H1 (cell line): ENCODE results near the gene TNFAIP8L3. TPM values are rescaled to one million over a fixed set of nuclear protein-coding genes. Genes with fewer than 3 reads are reported as not detected.

Experiments used
- CTCF ChIA-PET: fragments of 300-600 bp; sonication (Branson Sonifier 250); formaldehyde crosslinking; loops from one replicate; lab custom pipeline; 2021; ENCODE audit not compliant: partially characterized antibody; lab: Charles Lee
- POLR2A ChIA-PET: fragments of 300-600 bp; sonication (Branson Sonifier 250); formaldehyde crosslinking; loops from one replicate; lab custom pipeline; 2021; ENCODE audit warnings: inconsistent platforms; ENCODE audit not compliant: partially characterized antibody; lab: Charles Lee
- DNase-seq, 2 experiments: peaks; one replicate each; pipeline versions ENCODE4 v3.0.0 to v3.0.0-alpha.2; 2010 to 2022; ENCODE audit warnings: low spot score in 2 of 2, low read depth in 1 of 2, mixed read lengths in 1 of 2
- FAIRE-seq: peaks from 2 replicates; lab custom pipeline; 2011; peaks lifted over from hg19 to GRCh38; lab: Jason Lieb, UNC
- H2AFZ ChIP-seq: 2 replicates; pipeline ENCODE4 v1.8.1; 2012; ENCODE audit warnings: low read length, inconsistent platforms
- H2AK5ac ChIP-seq: 2 replicates; pipeline ENCODE4 v1.6.1; 2013; ENCODE audit warnings: low read depth, low read length
- H2BK120ac ChIP-seq: replicated peaks from 2 replicates; pipeline ENCODE3; 2013; ENCODE audit warnings: low read depth, low read length, inconsistent platforms
- H2BK12ac ChIP-seq: 2 replicates; pipeline ENCODE4 v1.6.1; 2013; ENCODE audit warnings: low read depth, low read length
- H2BK15ac ChIP-seq: 2 replicates; pipeline ENCODE4 v1.6.1; 2013; ENCODE audit warnings: low read length
- H2BK20ac ChIP-seq: 2 replicates; pipeline ENCODE4 v1.6.1; 2013; ENCODE audit warnings: low read length
- H2BK5ac ChIP-seq: 2 replicates; pipeline ENCODE4 v1.6.1; 2013; ENCODE audit warnings: low read depth, low read length
- H3K14ac ChIP-seq: 2 replicates; pipeline ENCODE4 v1.6.1; 2013; ENCODE audit warnings: inconsistent platforms; ENCODE audit not compliant: insufficient read length
- H3K18ac ChIP-seq: 2 replicates; pipeline ENCODE4 v1.6.1; 2013; ENCODE audit warnings: low read length; ENCODE audit errors: extremely low read depth
- H3K23ac ChIP-seq: 2 replicates; pipeline ENCODE4 v1.6.1; 2013; ENCODE audit warnings: inconsistent platforms; ENCODE audit not compliant: insufficient read length
- H3K23me2 ChIP-seq: 2 replicates; pipeline ENCODE4 v1.6.1; 2013; ENCODE audit warnings: low read depth, low read length
- H3K27ac ChIP-seq: 2 replicates; pipeline ENCODE4 v1.6.1; 2011; ENCODE audit warnings: low read depth, low read length, inconsistent platforms
- H3K27me3 ChIP-seq, 4 experiments: replicated peaks in 1 of 4; 1 replicate in 1 of 4; 2 replicates in 3 of 4; pipeline versions ENCODE4 v1.6.1 to v1.8.1; 2011 to 2013; ENCODE audit warnings: low read length in 3 of 4, mild to moderate bottlenecking in 3 of 4, inconsistent platforms in 2 of 4, mixed read lengths in 2 of 4, moderate library complexity in 1 of 4; ENCODE audit not compliant: control insufficient read depth in 3 of 4, insufficient read depth in 3 of 4; ENCODE audit errors: extremely low read depth in 1 of 4
- H3K36me3 ChIP-seq, 4 experiments: 2 replicates each; pipeline versions ENCODE4 v1.6.1 to v1.8.1; 2011 to 2013; ENCODE audit warnings: mild to moderate bottlenecking in 4 of 4, low read length in 3 of 4, moderate library complexity in 2 of 4, control low read depth in 1 of 4, inconsistent platforms in 1 of 4; ENCODE audit not compliant: insufficient read depth in 4 of 4, control insufficient read depth in 2 of 4
- H3K4ac ChIP-seq: replicated peaks from 2 replicates; pipeline ENCODE3; 2013; ENCODE audit warnings: low read length, low read depth, mixed read lengths, inconsistent platforms; ENCODE audit not compliant: insufficient read length
- H3K4me1 ChIP-seq, 4 experiments: replicated peaks in 1 of 4; 1 replicate in 1 of 4; 2 replicates in 3 of 4; pipeline versions ENCODE4 v1.6.1 to v1.8.1; 2011 to 2013; ENCODE audit warnings: low read length in 3 of 4, inconsistent platforms in 2 of 4, mixed read lengths in 1 of 4; ENCODE audit not compliant: insufficient read depth in 4 of 4, control insufficient read depth in 3 of 4
- H3K4me2 ChIP-seq, 2 experiments: 2 replicates each; pipeline versions ENCODE4 v1.6.1 to v1.8.1; 2011 to 2013; ENCODE audit warnings: low read depth in 2 of 2, low read length in 2 of 2, control low read depth in 1 of 2, inconsistent platforms in 1 of 2, mild to moderate bottlenecking in 1 of 2; ENCODE audit not compliant: insufficient read depth in 1 of 2
- H3K4me3 ChIP-seq, 4 experiments: fragments of 200-600, 300-600 bp in 1 of 4; sonication (generic), shearing (Covaris generic), sonication (Bioruptor Twin) in 1 of 4; 2 replicates each; pipeline versions ENCODE4 v1.5.1 to v1.8.1; 2011 to 2016; ENCODE audit warnings: low read length in 4 of 4, low read depth in 3 of 4, control low read depth in 2 of 4, inconsistent platforms in 2 of 4, mild to moderate bottlenecking in 2 of 4, mixed read lengths in 1 of 4, moderate library complexity in 1 of 4; ENCODE audit not compliant: insufficient read depth in 2 of 4; ENCODE audit errors: extremely low read depth in 1 of 4
- H3K56ac ChIP-seq: replicated peaks from 2 replicates; pipeline ENCODE3; 2013; ENCODE audit warnings: low read depth, mild to moderate bottlenecking, mixed read lengths, low read length, inconsistent platforms; ENCODE audit not compliant: insufficient read length
- H3K79me1 ChIP-seq: 2 replicates; pipeline ENCODE4 v1.6.1; 2013; ENCODE audit warnings: low read depth, low read length, control low read depth
- H3K79me2 ChIP-seq, 2 experiments: 2 replicates each; pipeline versions ENCODE4 v1.6.1 to v1.8.1; 2012 to 2013; ENCODE audit warnings: low read length in 2 of 2, mild to moderate bottlenecking in 2 of 2, inconsistent platforms in 1 of 2; ENCODE audit not compliant: insufficient read depth in 2 of 2, control insufficient read depth in 1 of 2
- H3K9ac ChIP-seq, 4 experiments: replicated peaks in 1 of 4; 1 replicate in 1 of 4; 2 replicates in 3 of 4; pipeline versions ENCODE4 v1.6.1 to v1.8.1; 2011 to 2013; ENCODE audit warnings: low read depth in 3 of 4, low read length in 3 of 4, control low read depth in 2 of 4, mild to moderate bottlenecking in 2 of 4, moderate library complexity in 2 of 4, inconsistent platforms in 1 of 4; ENCODE audit errors: extremely low read depth in 1 of 4
- H3K9me3 ChIP-seq, 2 experiments: 2 replicates each; pipeline versions ENCODE4 v1.6.1 to v1.8.1; 2012 to 2013; ENCODE audit warnings: mild to moderate bottlenecking in 2 of 2, moderate library complexity in 2 of 2, control low read depth in 1 of 2, inconsistent platforms in 1 of 2, low read depth in 1 of 2, low read length in 1 of 2, mixed read lengths in 1 of 2; ENCODE audit not compliant: insufficient read depth in 2 of 2
- H4K20me1 ChIP-seq, 2 experiments: replicated peaks in 1 of 2; 2 replicates each; pipeline versions ENCODE3 to v1.8.1; 2011 to 2013; ENCODE audit warnings: inconsistent platforms in 2 of 2, low read length in 2 of 2, mild to moderate bottlenecking in 1 of 2; ENCODE audit not compliant: insufficient read depth in 2 of 2, control insufficient read depth in 1 of 2
- H4K5ac ChIP-seq: 2 replicates; pipeline ENCODE4 v1.6.1; 2013; ENCODE audit warnings: low read length, low read depth, mixed read lengths, inconsistent platforms; ENCODE audit not compliant: insufficient read length
- H4K8ac ChIP-seq: 2 replicates; pipeline ENCODE4 v1.8.0; 2013; ENCODE audit warnings: mild to moderate bottlenecking, moderate library complexity, low read length, inconsistent platforms; ENCODE audit not compliant: insufficient read depth; ENCODE audit errors: extremely low read depth
- H4K91ac ChIP-seq: replicated peaks from 2 replicates; pipeline ENCODE3; 2013; ENCODE audit warnings: low read length, mixed read lengths, inconsistent platforms; ENCODE audit not compliant: insufficient read length
- ASH2L ChIP-seq: fragments of 200-600, 300-600 bp; sonication (generic); IDR thresholded peaks from one replicate; pipeline ENCODE4 v1.7.1; 2017; ENCODE audit warnings: low read length
- BACH1 ChIP-seq: IDR thresholded peaks from 2 replicates; pipeline ENCODE4 v1.6.1; 2012; ENCODE audit warnings: low read length, improper control_type of control experiment
- CEBPB ChIP-seq: IDR thresholded peaks from 2 replicates; pipeline ENCODE4 v1.6.1; 2012; ENCODE audit warnings: low read depth, low read length
- EZH2 ChIP-seq: fragments of 200-600 bp; sonication (generic); IDR thresholded peaks from 2 replicates; pipeline ENCODE4 v1.7.1; 2012; ENCODE audit warnings: low read depth, mild to moderate bottlenecking, moderate library complexity, low read length, inconsistent platforms; ENCODE audit not compliant: severe bottlenecking
- FOSL1 ChIP-seq: IDR thresholded peaks from 2 replicates; pipeline ENCODE4 v1.6.1; 2011; ENCODE audit warnings: mild to moderate bottlenecking, low read depth, low read length, moderate library complexity; ENCODE audit not compliant: insufficient read depth
- GTF2F1 ChIP-seq: IDR thresholded peaks from 2 replicates; pipeline ENCODE4 v1.6.1; 2012; ENCODE audit warnings: low read depth, low read length, improper control_type of control experiment, borderline replicate concordance
- KDM1A ChIP-seq: fragments of 200-600, 300-600 bp; sonication (generic); IDR thresholded peaks from 2 replicates; pipeline ENCODE4 v1.7.1; 2016; ENCODE audit warnings: mild to moderate bottlenecking, low read length, borderline replicate concordance
- NANOG ChIP-seq: IDR thresholded peaks from 2 replicates; pipeline ENCODE4 v1.6.1; 2011; ENCODE audit warnings: low read length, low read depth, mild to moderate bottlenecking, inconsistent platforms; ENCODE audit not compliant: insufficient read depth, poor library complexity, severe bottlenecking
- RBBP5 ChIP-seq: IDR thresholded peaks from 2 replicates; pipeline ENCODE4 v1.7.1; 2012; ENCODE audit warnings: low read depth, mild to moderate bottlenecking, inconsistent platforms, low read length, moderate library complexity, borderline replicate concordance
- RNF2 ChIP-seq: fragments of 200-900, 300-1000 bp; sonication (generic); IDR thresholded peaks from 2 replicates; pipeline ENCODE4 v1.7.1; 2016; ENCODE audit warnings: borderline replicate concordance, low read depth, mild to moderate bottlenecking, antibody characterized with exemption, low read length; ENCODE audit not compliant: poor library complexity, severe bottlenecking; ENCODE audit errors: missing control alignments
- SIN3A ChIP-seq, 2 experiments: IDR thresholded peaks in 1 of 2; conservative IDR thresholded peaks in 1 of 2; 2 replicates each; pipeline ENCODE4 v1.6.1; 2011 to 2012; ENCODE audit warnings: low read length in 2 of 2, improper control_type of control experiment in 1 of 2, low read depth in 1 of 2, mild to moderate bottlenecking in 1 of 2
- SIRT6 ChIP-seq: IDR thresholded peaks from one replicate; pipeline ENCODE4 v1.7.1; 2012; ENCODE audit warnings: low read length, inconsistent platforms
- TCF12 ChIP-seq: IDR thresholded peaks from 2 replicates; pipeline ENCODE4 v1.6.1; 2011; ENCODE audit warnings: low read depth, mild to moderate bottlenecking, low read length
- USF2 ChIP-seq: IDR thresholded peaks from 2 replicates; pipeline ENCODE4 v1.6.1; 2011; ENCODE audit warnings: low read length, improper control_type of control experiment
- polyA plus RNA-seq, 7 experiments: library from polyadenylated mRNA; depleted of rRNA in 3 of 7; stranded (reverse) in 5 of 7; unstranded in 2 of 7; fragments of >200 nt in 5 of 7; fragments of 200-250 nt in 2 of 7; gene quantifications; 1 replicate in 5 of 7; 2 replicates in 1 of 7; 4 replicates in 1 of 7; pipeline versions ENCODE4 v1.2.1 to v1.2.3, GENCODE V29; 2011 to 2013; ENCODE audit warnings: missing spikeins in 2 of 7, mixed read lengths in 2 of 7
- total RNA-seq: library from RNA; stranded (reverse); fragmentation: NEBNext Ultra II Directional; extraction: Animal tissue kit (Norgen Biotek cat#: 25700); gene quantifications from 2 replicates; pipeline ENCODE4 v1.2.1, GENCODE V29; 2021

Gene TNFAIP8L3
- total and polyA plus RNA-seq, 2 of the 8 experiments (the other 6 are each of a cell fraction or from before 2014, with no cell fraction given): 0.23 to 0.67 TPM

GRCh38 chr15:51022206-51022605 lies 72.5 kb downstream of the TNFAIP8L3 start:
- Histone ChIP-seq H3K79me2 (no peaks in the 10 kb centered on the region), H3K4me2 (no peak overlapping the region), H3K27me3 (no peaks in the 10 kb centered on the region), H2BK12ac (no peak overlapping the region), H3K27ac (no peak overlapping the region), H4K5ac (no peak overlapping the region), H3K18ac (no peak overlapping the region), H2BK120ac (no peak overlapping the region), H4K8ac (no peak overlapping the region), H3K23me2 (no peaks in the 10 kb centered on the region), H3K9ac (no peak overlapping the region), H2AK5ac (no peak overlapping the region), H3K56ac (no peak overlapping the region), H2BK15ac (no peak overlapping the region), H4K20me1 (no peaks in the 10 kb centered on the region), H2BK5ac (no peak overlapping the region), H3K4ac (no peak overlapping the region), H4K91ac (no peak overlapping the region), H3K4me3 (no peak overlapping the region), H2BK20ac (no peak overlapping the region), H3K9me3 (no peaks in the 10 kb centered on the region), H3K4me1 (no peaks in the 10 kb centered on the region), H3K14ac (no peak overlapping the region), H3K36me3 (no peaks in the 10 kb centered on the region), H2AFZ (no peak overlapping the region), H3K23ac (no peak overlapping the region), H3K79me1 (no peaks in the 10 kb centered on the region)
- no peak for DNase-seq
- CTCF ChIA-PET: interaction anchor here (1.5 kb wide), 1 partner anchor 16 kb away, joined by 4 read pairs; no protein-coding TSS in a partner anchor
- POLR2A ChIA-PET: no interaction called here
- FAIRE-seq: no peak
- TF ChIP-seq EZH2: no peak
- no peak for TF ChIP-seq BACH1
- no peak for TF ChIP-seq ASH2L
- TF ChIP-seq RBBP5: no peak
- TF ChIP-seq CEBPB: no peak
- TF ChIP-seq KDM1A: no peak
- no peak for TF ChIP-seq FOSL1
- no peak for TF ChIP-seq SIRT6
- TF ChIP-seq RNF2: no peak
- TF ChIP-seq NANOG: no peak
- TF ChIP-seq USF2: no peak
- TF ChIP-seq TCF12: no peak
- no peak for TF ChIP-seq GTF2F1
- TF ChIP-seq SIN3A (conservative IDR thresholded peaks at IDR 0.05 in 1 of 2, IDR thresholded peaks at IDR 0.05 in 1 of 2; ENCODE audit: low read depth in 1 of 2, low read length in 2 of 2): no peak
